ENCODE measurements around the gene KCNQ1.

The KCNQ1 gene

DNA sequence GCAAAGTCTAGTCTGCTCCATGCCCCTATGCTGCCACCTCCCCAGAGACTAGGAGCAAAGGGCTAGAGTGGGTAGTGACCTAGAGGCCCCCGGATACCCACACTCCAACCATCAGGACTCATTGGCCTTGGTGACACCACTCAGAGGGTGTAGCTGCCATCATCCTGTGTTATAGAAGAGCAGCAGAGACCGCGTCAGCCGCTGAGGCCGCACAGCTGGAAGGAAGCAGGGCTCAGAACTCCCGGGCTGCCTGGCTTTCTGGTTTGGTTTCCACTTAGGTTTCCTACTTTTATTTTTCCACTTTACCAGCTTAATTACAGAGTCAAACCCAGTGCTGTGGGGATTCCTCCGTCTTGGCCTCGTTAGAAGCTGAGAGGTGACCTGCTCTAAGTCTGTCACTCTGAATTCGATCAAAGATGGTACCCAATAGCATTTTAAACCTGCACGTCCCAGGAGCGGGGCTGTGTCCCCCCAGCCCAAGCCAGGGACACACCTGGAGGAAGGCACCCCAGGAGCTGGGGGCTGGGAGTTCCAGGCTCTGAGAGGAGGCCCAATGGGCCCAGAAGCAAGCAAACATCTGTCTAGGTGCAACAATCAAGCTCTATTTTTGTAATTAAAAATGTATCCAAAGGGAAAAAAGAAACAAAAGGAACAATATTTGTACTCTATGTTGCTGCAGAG lies 442.8 kb downstream of the KCNQ1 start:
- Histone ChIP-seq H3K27ac (ENCODE audit: low read length) (no peak overlapping the region), H3K9me3 (ENCODE audit: control insufficient read depth in 1 of 2, low read length in 2 of 2) (no peaks in the 10 kb centered on the region), H3K4me3 (ENCODE audit: low read depth in 1 of 2, low read length in 2 of 2) (no peak overlapping the region), H3K27me3 (ENCODE audit: low read depth, low read length) (no peaks in the 10 kb centered on the region), H3K4me1 (ENCODE audit: control insufficient read depth in 1 of 2, insufficient read depth in 2 of 2, low read length in 2 of 2) (peaks cover 5 to 44% of the 10 kb centered on the region in 2 donors), H3K36me3 (ENCODE audit: control insufficient read depth in 1 of 2, insufficient read depth in 2 of 2, low read length in 2 of 2) (no peaks in the 10 kb centered on the region)

GRCh38 chr11:2888266-2888968 lies 443.6 kb downstream of the KCNQ1 start:
- H3K36me3 ChIP-seq (ENCODE audit: control insufficient read depth in 1 of 2, insufficient read depth in 2 of 2, low read length in 2 of 2), result no peaks in the 10 kb centered on the region
- H3K4me3 ChIP-seq (ENCODE audit: low read depth in 1 of 2, low read length in 2 of 2), result no peak overlapping the region
- no peaks in the 10 kb centered on the region for H3K9me3 ChIP-seq (ENCODE audit: control insufficient read depth in 1 of 2, low read length in 2 of 2)
- no peaks in the 10 kb centered on the region for H3K27me3 ChIP-seq (ENCODE audit: low read depth, low read length)
- peaks cover 5 to 38% of the 10 kb centered on the region in 2 donors for H3K4me1 ChIP-seq (ENCODE audit: control insufficient read depth in 1 of 2, insufficient read depth in 2 of 2, low read length in 2 of 2)
- H3K27ac ChIP-seq (ENCODE audit: low read length), result no peak overlapping the region

DNA sequence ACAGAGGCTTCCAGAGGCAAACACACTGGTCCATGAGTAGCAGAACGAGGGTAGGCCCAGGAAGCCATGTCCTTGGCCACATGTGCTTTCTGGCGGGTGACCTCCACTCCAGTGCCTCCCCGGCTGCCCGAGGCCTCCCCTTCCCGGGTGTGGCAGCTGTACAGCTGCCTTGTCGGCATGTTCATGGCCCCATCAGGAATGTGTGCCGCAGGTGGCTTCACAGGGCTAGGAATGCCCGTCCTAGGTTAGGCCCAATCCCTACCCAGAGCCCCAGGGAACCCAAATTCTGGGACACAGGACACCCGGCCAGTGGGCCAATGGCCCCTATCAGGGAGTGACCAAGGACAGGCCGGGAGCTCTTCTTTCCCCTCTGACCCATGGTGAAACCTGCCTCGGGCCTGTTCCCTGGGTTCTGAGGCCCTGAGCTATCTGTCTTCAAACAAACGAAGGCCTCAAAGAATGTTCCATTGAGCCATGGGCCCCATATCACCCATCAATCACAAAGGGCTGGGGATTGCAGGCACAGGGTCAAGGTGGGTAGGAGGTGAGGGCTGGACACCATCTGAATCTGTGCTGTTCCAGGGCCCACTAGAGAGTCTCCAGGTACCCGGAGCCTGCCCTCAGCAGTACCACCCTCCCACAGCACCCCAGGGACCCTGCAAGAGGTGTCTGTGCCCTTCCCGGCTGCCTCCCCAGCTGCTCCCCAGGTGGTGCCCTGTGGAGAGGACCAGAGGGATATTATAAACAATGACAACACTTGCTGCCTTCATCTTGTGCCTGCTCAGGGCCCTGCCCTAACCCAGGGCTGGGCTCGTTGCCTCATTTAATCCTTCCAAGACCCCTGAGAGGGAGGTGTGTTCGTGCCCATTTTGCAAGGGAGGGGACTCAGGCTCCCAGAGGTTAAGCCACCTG lies 444.8 kb downstream of the KCNQ1 start:
- Histone ChIP-seq H3K4me3 (ENCODE audit: low read depth in 1 of 2, low read length in 2 of 2) (no peak overlapping the region), H3K4me1 (ENCODE audit: control insufficient read depth in 1 of 2, insufficient read depth in 2 of 2, low read length in 2 of 2) (peaks cover 5 to 36% of the 10 kb centered on the region in 2 donors), H3K9me3 (ENCODE audit: control insufficient read depth in 1 of 2, low read length in 2 of 2) (no peaks in the 10 kb centered on the region), H3K27me3 (ENCODE audit: low read depth, low read length) (no peaks in the 10 kb centered on the region), H3K27ac (ENCODE audit: low read length) (no peak overlapping the region), H3K36me3 (ENCODE audit: control insufficient read depth in 1 of 2, insufficient read depth in 2 of 2, low read length in 2 of 2) (no peaks in the 10 kb centered on the region)

- Histone ChIP-seq H3K27me3 (ENCODE audit: low read depth, low read length) (no peaks in the 10 kb centered on the region), H3K27ac (ENCODE audit: low read length) (no peak overlapping the region), H3K4me1 (ENCODE audit: control insufficient read depth in 1 of 2, insufficient read depth in 2 of 2, low read length in 2 of 2) (peaks cover 5 to 36% of the 10 kb centered on the region in 2 donors), H3K4me3 (ENCODE audit: low read depth in 1 of 2, low read length in 2 of 2) (no peak overlapping the region), H3K9me3 (ENCODE audit: control insufficient read depth in 1 of 2, low read length in 2 of 2) (no peaks in the 10 kb centered on the region), H3K36me3 (ENCODE audit: control insufficient read depth in 1 of 2, insufficient read depth in 2 of 2, low read length in 2 of 2) (no peaks in the 10 kb centered on the region)
Observed at GRCh38 chr11:2890466-2891294, 445.9 kb downstream of the KCNQ1 start.

GRCh38 chr11:2891326-2892214 lies 446.8 kb downstream of the KCNQ1 start:
- no peaks in the 10 kb centered on the region for H3K36me3 ChIP-seq (ENCODE audit: control insufficient read depth in 1 of 2, insufficient read depth in 2 of 2, low read length in 2 of 2)
- no peak overlapping the region for H3K27ac ChIP-seq (ENCODE audit: low read length)
- H3K4me3 ChIP-seq (ENCODE audit: low read depth in 1 of 2, low read length in 2 of 2), result peak overlapping the region; percentile 46 to 62
- H3K9me3 ChIP-seq (ENCODE audit: control insufficient read depth in 1 of 2, low read length in 2 of 2), result no peaks in the 10 kb centered on the region
- no peaks in the 10 kb centered on the region for H3K27me3 ChIP-seq (ENCODE audit: low read depth, low read length)
- peaks cover 5 to 33% of the 10 kb centered on the region in 2 donors for H3K4me1 ChIP-seq (ENCODE audit: control insufficient read depth in 1 of 2, insufficient read depth in 2 of 2, low read length in 2 of 2)

DNA sequence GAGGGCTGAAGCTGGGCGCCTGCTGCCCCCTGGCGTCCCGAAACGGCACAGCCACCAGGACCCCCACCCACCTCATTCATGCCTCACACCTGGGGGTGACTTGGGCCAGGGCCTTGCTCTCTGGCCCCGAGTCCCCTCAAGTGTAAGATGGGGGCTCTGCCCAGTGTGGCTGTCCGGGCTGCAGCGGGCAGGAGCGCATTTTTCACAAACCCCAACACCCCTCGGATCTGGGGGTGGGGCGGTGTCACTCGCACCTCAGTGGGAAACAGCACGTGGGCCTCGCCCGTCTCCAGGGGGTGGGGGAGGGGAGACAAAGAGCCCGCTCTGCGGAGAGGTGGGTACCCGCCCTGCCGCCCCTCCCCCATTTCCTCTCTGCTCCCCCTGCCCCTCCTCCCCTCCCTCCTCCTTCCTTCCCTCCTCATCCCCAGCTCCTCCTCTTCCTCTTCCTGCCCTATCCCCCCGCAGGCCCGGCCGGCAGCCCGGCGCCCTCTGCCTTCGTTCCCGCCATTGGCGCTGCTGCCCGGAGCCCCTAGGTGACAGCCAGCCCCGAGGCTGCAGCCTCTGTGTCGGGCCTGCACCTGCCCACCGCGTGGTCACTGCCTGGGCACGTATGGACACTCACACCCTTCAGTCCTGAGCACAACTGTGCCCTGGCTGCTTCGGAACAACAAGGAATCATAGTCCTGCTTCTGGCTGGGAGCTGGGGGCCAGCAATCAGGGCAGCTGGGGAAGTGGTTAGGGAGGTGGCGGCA lies 447.6 kb downstream of the KCNQ1 start:
- H3K27me3 ChIP-seq (ENCODE audit: low read depth, low read length), result no peaks in the 10 kb centered on the region
- H3K27ac ChIP-seq (ENCODE audit: low read length), result no peak overlapping the region
- peaks cover 5 to 26% of the 10 kb centered on the region in 2 donors for H3K4me1 ChIP-seq (ENCODE audit: control insufficient read depth in 1 of 2, insufficient read depth in 2 of 2, low read length in 2 of 2)
- no peaks in the 10 kb centered on the region for H3K9me3 ChIP-seq (ENCODE audit: control insufficient read depth in 1 of 2, low read length in 2 of 2)
- peak overlapping the region; percentile 46 to 62 for H3K4me3 ChIP-seq (ENCODE audit: low read depth in 1 of 2, low read length in 2 of 2)
- no peaks in the 10 kb centered on the region for H3K36me3 ChIP-seq (ENCODE audit: control insufficient read depth in 1 of 2, insufficient read depth in 2 of 2, low read length in 2 of 2)

DNA sequence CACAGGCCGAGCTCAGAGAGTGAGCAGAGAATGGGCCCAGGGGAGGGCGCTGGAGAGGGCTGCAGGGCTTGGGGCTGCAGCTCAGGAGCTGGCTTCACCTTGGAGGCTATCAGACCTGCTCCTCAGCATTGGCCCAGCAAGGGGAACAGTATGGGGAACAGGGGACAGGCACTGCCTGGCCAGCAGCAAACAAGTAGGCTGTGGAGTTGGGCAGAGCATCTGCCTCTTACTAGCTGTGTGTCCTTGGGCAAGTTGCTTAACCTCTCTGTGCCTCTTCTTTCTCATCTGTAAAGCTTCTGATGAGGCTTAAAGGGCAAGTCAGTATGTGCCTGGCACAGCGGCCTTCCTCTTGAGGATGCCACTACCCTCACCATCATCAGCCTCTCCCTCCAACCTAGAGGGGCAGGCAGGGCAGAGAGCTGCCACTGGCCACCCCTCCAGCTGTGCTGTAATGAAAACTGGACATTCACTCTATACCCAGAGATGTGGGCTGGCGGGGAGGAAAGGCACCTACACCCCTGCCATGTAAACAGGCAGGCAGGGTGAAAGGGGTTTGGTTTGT lies 448.2 kb downstream of the KCNQ1 start:
- H3K27ac ChIP-seq (ENCODE audit: low read length), result no peak overlapping the region
- peaks cover 5 to 20% of the 10 kb centered on the region in 2 donors for H3K4me1 ChIP-seq (ENCODE audit: control insufficient read depth in 1 of 2, insufficient read depth in 2 of 2, low read length in 2 of 2)
- H3K36me3 ChIP-seq (ENCODE audit: control insufficient read depth in 1 of 2, insufficient read depth in 2 of 2, low read length in 2 of 2), result no peaks in the 10 kb centered on the region
- no peaks in the 10 kb centered on the region for H3K27me3 ChIP-seq (ENCODE audit: low read depth, low read length)
- H3K9me3 ChIP-seq (ENCODE audit: control insufficient read depth in 1 of 2, low read length in 2 of 2), result no peaks in the 10 kb centered on the region
- H3K4me3 ChIP-seq (ENCODE audit: low read depth in 1 of 2, low read length in 2 of 2), result peak overlapping the region in 1 of 2 donors; percentile 62

DNA sequence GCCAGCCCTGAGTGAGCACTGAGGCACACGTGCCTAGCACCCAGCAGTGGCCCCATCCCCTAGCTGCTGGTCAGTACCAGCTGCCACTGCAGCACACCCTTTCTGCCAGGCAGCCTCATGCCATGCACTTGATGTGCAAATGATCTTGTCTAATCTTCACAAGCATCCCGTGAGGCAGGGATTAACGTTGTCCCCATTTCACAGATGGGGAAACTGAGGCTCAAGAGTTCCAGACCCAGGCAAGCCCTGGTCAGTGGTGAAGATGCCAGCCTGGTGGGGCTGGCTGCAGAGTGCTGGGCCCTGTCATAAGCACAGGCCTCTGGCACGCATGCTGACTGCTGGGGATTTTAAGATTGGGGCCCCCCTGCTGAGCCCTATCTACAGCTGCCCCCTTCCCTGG lies 449.1 kb downstream of the KCNQ1 start:
- Histone ChIP-seq H3K27ac (ENCODE audit: low read length) (no peak overlapping the region), H3K9me3 (ENCODE audit: control insufficient read depth in 1 of 2, low read length in 2 of 2) (no peaks in the 10 kb centered on the region), H3K4me3 (ENCODE audit: low read depth in 1 of 2, low read length in 2 of 2) (no peak overlapping the region), H3K4me1 (ENCODE audit: control insufficient read depth in 1 of 2, insufficient read depth in 2 of 2, low read length in 2 of 2) (peaks cover 5 to 24% of the 10 kb centered on the region in 2 donors), H3K36me3 (ENCODE audit: control insufficient read depth in 1 of 2, insufficient read depth in 2 of 2, low read length in 2 of 2) (no peaks in the 10 kb centered on the region), H3K27me3 (ENCODE audit: low read depth, low read length) (no peaks in the 10 kb centered on the region)

DNA sequence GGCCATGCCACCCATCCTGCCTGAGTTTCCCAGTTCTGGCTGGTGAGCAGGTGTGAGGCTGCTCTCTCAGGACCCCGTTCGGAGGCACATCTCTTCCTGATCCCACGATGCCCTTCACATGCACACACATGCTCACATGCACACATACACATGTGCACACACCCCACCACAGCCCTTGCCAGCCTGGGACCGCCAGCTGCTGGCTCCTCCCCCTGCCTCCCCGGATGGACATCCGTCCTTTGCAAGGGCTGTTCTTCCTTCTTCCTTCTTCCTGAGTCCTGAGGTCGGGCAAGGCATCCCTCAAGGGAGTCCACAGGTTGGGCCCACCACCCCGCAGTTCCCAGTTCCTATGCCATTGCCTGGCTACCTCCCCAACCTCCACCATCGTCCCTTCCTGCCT lies 451.2 kb downstream of the KCNQ1 start:
- H3K4me1 ChIP-seq (ENCODE audit: control insufficient read depth in 1 of 2, insufficient read depth in 2 of 2, low read length in 2 of 2), result peaks cover 5 to 20% of the 10 kb centered on the region in 2 donors
- H3K27ac ChIP-seq (ENCODE audit: low read length), result no peak overlapping the region
- H3K27me3 ChIP-seq (ENCODE audit: low read depth, low read length), result no peaks in the 10 kb centered on the region
- H3K36me3 ChIP-seq (ENCODE audit: control insufficient read depth in 1 of 2, insufficient read depth in 2 of 2, low read length in 2 of 2), result no peaks in the 10 kb centered on the region
- H3K9me3 ChIP-seq (ENCODE audit: control insufficient read depth in 1 of 2, low read length in 2 of 2), result no peaks in the 10 kb centered on the region
- no peak overlapping the region for H3K4me3 ChIP-seq (ENCODE audit: low read depth in 1 of 2, low read length in 2 of 2)

Measured in muscle layer of duodenum (tissue), 2 donors.